ENCODE data around the gene MIEN1. TPM values are rescaled to one million over a fixed set of nuclear protein-coding genes. Genes with fewer than 3 reads are reported as not detected.

MIEN1 gene
- total and polyA plus RNA-seq, 2 of the 13 experiments (the other 11 are each of a cell fraction or from before 2014, with no cell fraction given), result 40.6 to 56.6 TPM

GRCh38 chr17:39737760-39738567 lies 7.6 kb upstream of the MIEN1 start, which contains the start of gene GRB7 (continued):
- TF ChIP-seq ZXDC (CRISPR knock-in tag; IDR thresholded peaks at IDR 0.05), result no peak
- peak; percentile 15; the same call in 1 of the 2 replicates for TF ChIP-seq SOX5 (CRISPR knock-in tag; IDR thresholded peaks at IDR 0.05; ENCODE audit: borderline replicate concordance)
- TF ChIP-seq ZNF687 (CRISPR knock-in tag; IDR thresholded peaks at IDR 0.05), result peak; percentile 85
- TF ChIP-seq CENPX (CRISPR knock-in tag; IDR thresholded peaks at IDR 0.05), result no peak
- TF ChIP-seq NCOA5 (CRISPR knock-in tag; IDR thresholded peaks at IDR 0.05), result no peak
- TF ChIP-seq ZNF484 (CRISPR knock-in tag; IDR thresholded peaks at IDR 0.05; ENCODE audit: borderline replicate concordance, low read depth), result no peak
- TF ChIP-seq ZNF7 (CRISPR knock-in tag; IDR thresholded peaks at IDR 0.05), result no peak
- peak; percentile 54; the same call in 1 of the 2 replicates for TF ChIP-seq ZSCAN30 (CRISPR knock-in tag; IDR thresholded peaks at IDR 0.05)
- TF ChIP-seq MAF1 (CRISPR knock-in tag; IDR thresholded peaks at IDR 0.05; ENCODE audit: borderline replicate concordance), result peak; percentile 86; the same call in 1 of the 2 replicates
- TF ChIP-seq NR2F6 (IDR thresholded peaks at IDR 0.05), result no peak
- TF ChIP-seq NR2F6 (CRISPR knock-in tag; IDR thresholded peaks at IDR 0.05), result no peak
- TF ChIP-seq POLR2AphosphoS2 (IDR thresholded peaks at IDR 0.05; ENCODE audit: low read depth, low read length), result no peak
- 0 out of 2 replicates have a peak, but pooled peaks have one; percentile 39 for TF ChIP-seq ZNF790 (CRISPR knock-in tag; IDR thresholded peaks at IDR 0.05; ENCODE audit: borderline replicate concordance)
- TF ChIP-seq FOSL2 (CRISPR knock-in tag; IDR thresholded peaks at IDR 0.05), result peak; percentile 8; the same call in 1 of the 2 replicates
- TF ChIP-seq ZNF672 (CRISPR knock-in tag; IDR thresholded peaks at IDR 0.05), result no peak
- peak; percentile 18; the same call in 1 of the 2 replicates for TF ChIP-seq ZNF691 (CRISPR knock-in tag; IDR thresholded peaks at IDR 0.05; ENCODE audit: borderline replicate concordance, low read depth)
- TF ChIP-seq CREB3 (CRISPR knock-in tag; IDR thresholded peaks at IDR 0.05), result no peak; the same call in none of the 2 replicates
- no peak for TF ChIP-seq ZFP62 (CRISPR knock-in tag; IDR thresholded peaks at IDR 0.05)
- no peak for TF ChIP-seq KLF16 (CRISPR knock-in tag; IDR thresholded peaks at IDR 0.05)
- no peak; the same call in 1 of the 2 replicates for TF ChIP-seq HNF4A (CRISPR knock-in tag; IDR thresholded peaks at IDR 0.05)
- no peak for TF ChIP-seq IRF2 (CRISPR knock-in tag; IDR thresholded peaks at IDR 0.05)
- TF ChIP-seq CBX2 (IDR thresholded peaks at IDR 0.05; ENCODE audit: low read depth, low read length), result no peak
- no peak for TF ChIP-seq CBX2 (CRISPR knock-in tag; IDR thresholded peaks at IDR 0.05; ENCODE audit: low read depth)

Data from HepG2 (cell line).